Ishikawa (cell line): ENCODE measurements around the gene KIRREL3.

Experiments
- RAD21 ChIP-seq: IDR thresholded peaks from 2 replicates; pipeline ENCODE4 v1.6.1; 2012; ENCODE audit warnings: low read depth
- TAF1 ChIP-seq: IDR thresholded peaks from 2 replicates; pipeline ENCODE4 v1.6.1; 2012; ENCODE audit warnings: low read depth, mild to moderate bottlenecking

GRCh38 chr11:126547691-126548090, 452.9 kb downstream of the KIRREL3 start:
- no peak for TF ChIP-seq TAF1
- TF ChIP-seq RAD21, result no peak
